ENCODE data around the gene TSGA10. TPM values are rescaled to one million over a fixed set of nuclear protein-coding genes. Genes with fewer than 3 reads are reported as not detected.
A peak's percentile ranks its signal among the peaks of the same experiment; 100 is the strongest.
"Not testable (repeated sequence)": the region's sequence is repeated elsewhere in the genome, so short reads cannot be mapped to it uniquely, and the experiment has no call there.

TSGA10 gene
- total and polyA plus RNA-seq, 2 experiments from 2014 or later = 6.4 to 24.2 TPM

GRCh38 chr2:99067871-99068625 lies 86.7 kb downstream of the TSGA10 start (continued):
- TF ChIP-seq EZH2 (IDR thresholded peaks at IDR 0.05; ENCODE audit: low read depth, unreplicated experiment) (no peak), EZH2phosphoT487 (IDR thresholded peaks at IDR 0.05; ENCODE audit: unreplicated experiment) (no peak), ZNF331 (CRISPR knock-in tag; IDR thresholded peaks at IDR 0.05; ENCODE audit: low read depth) (no peak), NANOG (IDR thresholded peaks at IDR 0.05; ENCODE audit: borderline replicate concordance) (no peak), POLR2AphosphoS5 (IDR thresholded peaks at IDR 0.05; ENCODE audit: low read depth) (no peak), JUNB (IDR thresholded peaks at IDR 0.05; ENCODE audit: unreplicated experiment) (no peak)
- TF ChIP-seq, protein P1, sequence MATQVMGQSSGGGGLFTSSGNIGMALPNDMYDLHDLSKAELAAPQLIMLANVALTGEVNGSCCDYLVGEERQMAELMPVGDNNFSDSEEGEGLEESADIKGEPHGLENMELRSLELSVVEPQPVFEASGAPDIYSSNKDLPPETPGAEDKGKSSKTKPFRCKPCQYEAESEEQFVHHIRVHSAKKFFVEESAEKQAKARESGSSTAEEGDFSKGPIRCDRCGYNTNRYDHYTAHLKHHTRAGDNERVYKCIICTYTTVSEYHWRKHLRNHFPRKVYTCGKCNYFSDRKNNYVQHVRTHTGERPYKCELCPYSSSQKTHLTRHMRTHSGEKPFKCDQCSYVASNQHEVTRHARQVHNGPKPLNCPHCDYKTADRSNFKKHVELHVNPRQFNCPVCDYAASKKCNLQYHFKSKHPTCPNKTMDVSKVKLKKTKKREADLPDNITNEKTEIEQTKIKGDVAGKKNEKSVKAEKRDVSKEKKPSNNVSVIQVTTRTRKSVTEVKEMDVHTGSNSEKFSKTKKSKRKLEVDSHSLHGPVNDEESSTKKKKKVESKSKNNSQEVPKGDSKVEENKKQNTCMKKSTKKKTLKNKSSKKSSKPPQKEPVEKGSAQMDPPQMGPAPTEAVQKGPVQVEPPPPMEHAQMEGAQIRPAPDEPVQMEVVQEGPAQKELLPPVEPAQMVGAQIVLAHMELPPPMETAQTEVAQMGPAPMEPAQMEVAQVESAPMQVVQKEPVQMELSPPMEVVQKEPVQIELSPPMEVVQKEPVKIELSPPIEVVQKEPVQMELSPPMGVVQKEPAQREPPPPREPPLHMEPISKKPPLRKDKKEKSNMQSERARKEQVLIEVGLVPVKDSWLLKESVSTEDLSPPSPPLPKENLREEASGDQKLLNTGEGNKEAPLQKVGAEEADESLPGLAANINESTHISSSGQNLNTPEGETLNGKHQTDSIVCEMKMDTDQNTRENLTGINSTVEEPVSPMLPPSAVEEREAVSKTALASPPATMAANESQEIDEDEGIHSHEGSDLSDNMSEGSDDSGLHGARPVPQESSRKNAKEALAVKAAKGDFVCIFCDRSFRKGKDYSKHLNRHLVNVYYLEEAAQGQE (IDR thresholded peaks at IDR 0.05; ENCODE audit: unreplicated experiment) = no peak

- Histone ChIP-seq H3K4me3 (no peak overlapping the region), H3K27ac (ENCODE audit: low read depth) (no peak overlapping the region), H3K4me1 (ENCODE audit: insufficient read depth) (no peaks in the 10 kb centered on the region), H3K4me2 (no peak overlapping the region), H3K36me3 (ENCODE audit: insufficient read depth) (no peaks in the 10 kb centered on the region), H3F3A (replicated peaks; ENCODE audit: low read depth) (no peaks in the 10 kb centered on the region), H3K79me2 (replicated peaks; ENCODE audit: insufficient read depth) (no peaks in the 10 kb centered on the region), H4K20me1 (replicated peaks; ENCODE audit: insufficient read depth) (no peaks in the 10 kb centered on the region), H3K9me2 (ENCODE audit: insufficient read depth) (no peaks in the 10 kb centered on the region), H3K27me3 (ENCODE audit: insufficient read depth) (no peaks in the 10 kb centered on the region), H2AFZ (no peak overlapping the region)
- no peaks in the 10 kb centered on the region for H3K36me3 Mint-ChIP-seq (ENCODE audit: low read depth)
- DNase-seq (ENCODE audit: low spot score) (peak; percentile 69), ATAC-seq (peak; percentile 93)
- no peak overlapping the region for H3K27ac Mint-ChIP-seq
- H3K4me1 Mint-ChIP-seq = no peaks in the 10 kb centered on the region
- H3K4me3 Mint-ChIP-seq = no peak overlapping the region
- TF ChIP-seq CTCF (conservative IDR thresholded peaks at IDR 0.05; ENCODE audit: low read depth in 2 of 2) (peak; percentile 67 to 74), EZH2phosphoT487 (IDR thresholded peaks at IDR 0.05; ENCODE audit: unreplicated experiment) (no peak), ZNF331 (CRISPR knock-in tag; IDR thresholded peaks at IDR 0.05; ENCODE audit: low read depth) (no peak)
- no peaks in the 10 kb centered on the region for H3K27me3 Mint-ChIP-seq (ENCODE audit: insufficient read depth, low read depth, poor library complexity)
- no peaks in the 10 kb centered on the region for H3K9me3 Mint-ChIP-seq
These were observed 88.4 kb downstream of the TSGA10 start for GRCh38 chr2:99066075-99066958.

DNA sequence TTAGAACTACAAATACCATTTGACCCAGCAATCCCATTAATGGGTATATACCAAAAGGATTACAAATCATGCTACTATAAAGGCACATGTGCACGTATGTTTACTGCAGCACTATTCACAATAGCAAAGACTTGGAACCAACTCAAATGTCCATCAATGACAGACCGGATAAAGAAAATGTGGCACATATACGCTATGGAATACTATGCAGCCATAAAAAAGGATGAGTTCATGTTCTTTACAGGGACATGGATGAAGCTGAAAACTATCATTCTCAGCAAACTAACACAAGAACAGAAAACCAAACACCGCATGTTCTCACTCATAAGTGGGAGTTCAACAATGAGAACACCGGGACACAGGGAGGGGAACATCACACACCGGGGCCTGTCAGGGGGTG lies 105.6 kb downstream of the TSGA10 start:
- H4K20me1 ChIP-seq (replicated peaks; ENCODE audit: insufficient read depth); H3K79me2 ChIP-seq (replicated peaks; ENCODE audit: insufficient read depth); H3K4me3 ChIP-seq; H3K27me3 Mint-ChIP-seq (ENCODE audit: insufficient read depth, low read depth, poor library complexity); H3K4me1 Mint-ChIP-seq; H3K4me3 Mint-ChIP-seq; H3K4me1 ChIP-seq (ENCODE audit: insufficient read depth); ATAC-seq; H2AFZ ChIP-seq; DNase-seq (ENCODE audit: low spot score); H3K4me2 ChIP-seq; H3F3A ChIP-seq (replicated peaks; ENCODE audit: low read depth); H3K9me2 ChIP-seq (ENCODE audit: insufficient read depth); H3K27ac ChIP-seq (ENCODE audit: low read depth); H3K27me3 ChIP-seq (ENCODE audit: insufficient read depth); H3K27ac Mint-ChIP-seq; H3K36me3 ChIP-seq (ENCODE audit: insufficient read depth): not testable (repeated sequence)
- peaks cover 29% of the 10 kb centered on the region; the same call in 2 of the 3 replicates for H3K36me3 Mint-ChIP-seq (ENCODE audit: low read depth)
- H3K9me3 Mint-ChIP-seq = peaks cover 44% of the 10 kb centered on the region

- H3F3A ChIP-seq (replicated peaks; ENCODE audit: low read depth); H3K4me2 ChIP-seq; H2AFZ ChIP-seq; H3K4me3 ChIP-seq; H3K36me3 ChIP-seq (ENCODE audit: insufficient read depth); H3K79me2 ChIP-seq (replicated peaks; ENCODE audit: insufficient read depth); H3K9me2 ChIP-seq (ENCODE audit: insufficient read depth); H3K27me3 ChIP-seq (ENCODE audit: insufficient read depth); H3K27me3 Mint-ChIP-seq (ENCODE audit: insufficient read depth, low read depth, poor library complexity); DNase-seq (ENCODE audit: low spot score); H3K4me3 Mint-ChIP-seq; ATAC-seq; H4K20me1 ChIP-seq (replicated peaks; ENCODE audit: insufficient read depth); H3K4me1 ChIP-seq (ENCODE audit: insufficient read depth): not testable (repeated sequence)
- peak overlapping the region; percentile 57; the same call in 1 of the 2 replicates for H3K27ac ChIP-seq (ENCODE audit: low read depth)
- peaks cover 12% of the 10 kb centered on the region for H3K9me3 Mint-ChIP-seq
- peak overlapping the region; percentile 83 for H3K27ac Mint-ChIP-seq
- H3K4me1 Mint-ChIP-seq = peaks cover 14% of the 10 kb centered on the region
- H3K36me3 Mint-ChIP-seq (ENCODE audit: low read depth) = peaks cover 19% of the 10 kb centered on the region
These were observed 113.9 kb downstream of the TSGA10 start for GRCh38 chr2:99040736-99041300.

Data from GM23338 (cell line).